Keratinocyte (primary cell): ENCODE data around the gene ARHGAP24. TPM values are rescaled to one million over a fixed set of nuclear protein-coding genes. Genes with fewer than 3 reads are reported as not detected.

Experiments used
- DNase-seq: peaks from one replicate; pipeline ENCODE4 v3.0.0-alpha.2; 2011; ENCODE audit warnings: low read depth, missing footprints, low spot score
- FAIRE-seq: peaks from 2 replicates; lab custom pipeline; 2011; peaks lifted over from hg19 to GRCh38; lab: Jason Lieb, UNC
- H2AFZ ChIP-seq: 2 replicates; pipeline ENCODE4 v1.6.0; 2012; ENCODE audit warnings: low read length, control low read depth, inconsistent platforms; ENCODE audit not compliant: control insufficient read depth
- H3K27ac ChIP-seq: 2 replicates; pipeline ENCODE4 v1.5.1; 2011; ENCODE audit warnings: low read length; ENCODE audit not compliant: control insufficient read depth, insufficient read depth
- H3K27me3 ChIP-seq: 3 replicates; pipeline ENCODE4 v1.6.0; 2011; ENCODE audit warnings: low read length; ENCODE audit not compliant: control insufficient read depth, insufficient read depth; ENCODE audit errors: extremely low read depth
- H3K36me3 ChIP-seq, 2 experiments: 2 replicates in 1 of 2; 3 replicates in 1 of 2; pipeline ENCODE4 v1.5.1; 2011; ENCODE audit warnings: low read length in 2 of 2, mild to moderate bottlenecking in 1 of 2; ENCODE audit not compliant: control insufficient read depth in 2 of 2, insufficient read depth in 2 of 2; ENCODE audit errors: extremely low read depth in 1 of 2
- H3K4me1 ChIP-seq: 3 replicates; pipeline ENCODE4 v1.5.1; 2011; ENCODE audit warnings: low read length; ENCODE audit not compliant: control insufficient read depth, insufficient read depth; ENCODE audit errors: extremely low read depth
- H3K4me2 ChIP-seq: 3 replicates; pipeline ENCODE4 v1.6.0; 2011; ENCODE audit warnings: low read depth, low read length; ENCODE audit not compliant: control insufficient read depth, insufficient read depth; ENCODE audit errors: extremely low read depth
- H3K4me3 ChIP-seq, 3 experiments: fragments of 200-600 bp in 1 of 3; sonication (generic) in 1 of 3; 2 replicates in 2 of 3; 3 replicates in 1 of 3; pipeline ENCODE4 v1.5.1; 2011 to 2016; ENCODE audit warnings: low read length in 3 of 3, mild to moderate bottlenecking in 3 of 3, control low read depth in 2 of 3, inconsistent platforms in 1 of 3, low read depth in 1 of 3, mixed read lengths in 1 of 3, mixed run types in 1 of 3, moderate library complexity in 1 of 3; ENCODE audit not compliant: control insufficient read depth in 2 of 3, insufficient read depth in 2 of 3; ENCODE audit errors: extremely low read depth in 1 of 3
- H3K79me2 ChIP-seq: 2 replicates; pipeline ENCODE4 v1.6.0; 2012; ENCODE audit warnings: low read length; ENCODE audit not compliant: control insufficient read depth, insufficient read depth
- H3K9ac ChIP-seq: 3 replicates; pipeline ENCODE4 v1.6.0; 2011; ENCODE audit warnings: low read length; ENCODE audit not compliant: control insufficient read depth, insufficient read depth; ENCODE audit errors: extremely low read depth
- H3K9me1 ChIP-seq: 3 replicates; pipeline ENCODE4 v1.6.0; 2011; ENCODE audit warnings: low read length; ENCODE audit not compliant: control insufficient read depth, insufficient read depth; ENCODE audit errors: extremely low read depth
- H3K9me3 ChIP-seq: 2 replicates; pipeline ENCODE4 v1.5.1; 2012; ENCODE audit warnings: low read depth, low read length; ENCODE audit not compliant: control insufficient read depth
- H4K20me1 ChIP-seq: 3 replicates; pipeline ENCODE4 v1.6.0; 2011; ENCODE audit warnings: low read length; ENCODE audit not compliant: control insufficient read depth, insufficient read depth; ENCODE audit errors: extremely low read depth
- EZH2 ChIP-seq: IDR thresholded peaks from one replicate; pipeline ENCODE4 v1.6.1; 2012; ENCODE audit warnings: inconsistent platforms, mild to moderate bottlenecking, low read length, moderate library complexity
- dilution Hi-C: fragments of 300-500 bp; cut with MboI; formaldehyde crosslinking; loops from one replicate; pipeline ENCODE4 v1.7.0; 2020; ENCODE audit warnings: low sequenced_read_pairs; ENCODE audit not compliant: extremely low pct_ligation_motif_present
- polyA plus RNA-seq, 5 experiments: library from polyadenylated mRNA; depleted of rRNA in 3 of 5; stranded (reverse) in 3 of 5; stranded (forward) in 1 of 5; unstranded in 1 of 5; fragments of >200 nt; gene quantifications; 1 replicate in 1 of 5; 2 replicates in 3 of 5; 3 replicates in 1 of 5; pipeline versions ENCODE4 v1.2.1 to v1.2.3, GENCODE V29; 2011 to 2012; ENCODE audit warnings: missing spikeins in 2 of 5, low read depth in 1 of 5, low replicate concordance in 1 of 5
- TF ChIP-seq, protein P1 (sequence below), 3 experiments: IDR thresholded peaks in 1 of 3; conservative IDR thresholded peaks in 1 of 3; optimal IDR thresholded peaks in 1 of 3; 2 replicates in 2 of 3; 3 replicates in 1 of 3; pipeline versions ENCODE3 to v1.5.1; 2011; ENCODE audit warnings: low read length in 3 of 3, mild to moderate bottlenecking in 3 of 3, moderate library complexity in 2 of 3, control low read depth in 1 of 3, inconsistent platforms in 1 of 3; ENCODE audit not compliant: insufficient read depth in 2 of 3; ENCODE audit errors: extremely low read depth in 1 of 3

ARHGAP24 gene
- polyA plus RNA-seq, 1 donor (not counting 4 experiments of a cell fraction or from before 2014, with no cell fraction given): 0.87 TPM

DNA sequence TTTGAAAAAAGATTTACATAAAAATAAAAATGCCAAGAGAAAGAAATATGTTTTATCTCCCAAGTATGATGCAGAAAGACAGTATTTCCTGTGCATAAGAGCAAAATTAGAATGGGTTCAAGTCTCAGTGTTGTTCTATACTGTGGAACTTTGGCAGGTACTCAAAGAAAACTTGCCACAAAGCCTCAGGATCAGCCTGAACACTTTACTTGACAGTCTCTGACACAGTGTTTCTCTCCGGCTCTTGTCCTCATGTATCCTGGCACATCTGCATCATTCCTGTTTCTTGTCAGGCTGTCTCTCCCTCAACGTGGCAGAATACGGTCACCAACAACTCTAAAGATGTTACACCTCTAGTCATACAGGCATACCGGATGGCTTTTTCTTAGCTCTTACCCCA is 273.7 kb downstream of the ARHGAP24 start:
- FAIRE-seq (no peak), DNase-seq (no peak)
- Histone ChIP-seq H2AFZ (no peak overlapping the region), H3K4me1 (peaks cover 9% of the 10 kb centered on the region), H3K9me1 (no peaks in the 10 kb centered on the region), H4K20me1 (no peaks in the 10 kb centered on the region), H3K27ac (no peak overlapping the region), H3K36me3 (no peaks in the 10 kb centered on the region), H3K4me3 (no peak overlapping the region), H3K9me3 (no peaks in the 10 kb centered on the region), H3K27me3 (no peaks in the 10 kb centered on the region), H3K4me2 (no peak overlapping the region), H3K9ac (no peak overlapping the region), H3K79me2 (no peaks in the 10 kb centered on the region)
- TF ChIP-seq EZH2: no peak
- TF ChIP-seq, protein P1, sequence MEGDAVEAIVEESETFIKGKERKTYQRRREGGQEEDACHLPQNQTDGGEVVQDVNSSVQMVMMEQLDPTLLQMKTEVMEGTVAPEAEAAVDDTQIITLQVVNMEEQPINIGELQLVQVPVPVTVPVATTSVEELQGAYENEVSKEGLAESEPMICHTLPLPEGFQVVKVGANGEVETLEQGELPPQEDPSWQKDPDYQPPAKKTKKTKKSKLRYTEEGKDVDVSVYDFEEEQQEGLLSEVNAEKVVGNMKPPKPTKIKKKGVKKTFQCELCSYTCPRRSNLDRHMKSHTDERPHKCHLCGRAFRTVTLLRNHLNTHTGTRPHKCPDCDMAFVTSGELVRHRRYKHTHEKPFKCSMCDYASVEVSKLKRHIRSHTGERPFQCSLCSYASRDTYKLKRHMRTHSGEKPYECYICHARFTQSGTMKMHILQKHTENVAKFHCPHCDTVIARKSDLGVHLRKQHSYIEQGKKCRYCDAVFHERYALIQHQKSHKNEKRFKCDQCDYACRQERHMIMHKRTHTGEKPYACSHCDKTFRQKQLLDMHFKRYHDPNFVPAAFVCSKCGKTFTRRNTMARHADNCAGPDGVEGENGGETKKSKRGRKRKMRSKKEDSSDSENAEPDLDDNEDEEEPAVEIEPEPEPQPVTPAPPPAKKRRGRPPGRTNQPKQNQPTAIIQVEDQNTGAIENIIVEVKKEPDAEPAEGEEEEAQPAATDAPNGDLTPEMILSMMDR (optimal IDR thresholded peaks at IDR 0.05 in 1 of 3, IDR thresholded peaks at IDR 0.05 in 1 of 3, conservative IDR thresholded peaks at IDR 0.05 in 1 of 3; ENCODE audit: extremely low read depth in 1 of 3, insufficient read depth in 2 of 3, low read length in 3 of 3): no peak
- dilution Hi-C loops: no loop called here

DNA sequence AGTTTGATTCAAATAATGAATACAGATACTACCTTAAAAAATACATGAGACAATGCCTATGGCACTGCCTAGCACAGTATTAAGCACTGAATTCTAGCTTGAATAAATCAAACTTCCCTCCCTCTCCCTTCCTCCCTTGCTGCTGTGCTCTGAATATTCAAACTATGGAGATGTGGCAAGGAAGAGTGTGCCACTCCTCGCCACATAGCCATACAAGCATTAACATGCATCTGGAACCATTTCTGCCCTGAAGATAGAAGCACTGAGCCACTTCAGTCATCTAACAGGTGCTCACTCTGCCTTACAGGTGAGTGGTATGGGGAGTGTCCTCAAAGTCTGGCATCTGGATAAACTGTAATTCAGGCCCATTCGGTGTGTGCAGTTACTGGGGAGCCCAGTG is 276.9 kb downstream of the ARHGAP24 start:
- H3K27me3 ChIP-seq: no peaks in the 10 kb centered on the region
- no peak for DNase-seq
- FAIRE-seq: no peak
- H4K20me1 ChIP-seq: no peaks in the 10 kb centered on the region
- H3K4me3 ChIP-seq: no peak overlapping the region
- no peak overlapping the region for H2AFZ ChIP-seq
- H3K4me1 ChIP-seq: no peaks in the 10 kb centered on the region
- no peak overlapping the region for H3K4me2 ChIP-seq
- no peaks in the 10 kb centered on the region for H3K9me3 ChIP-seq
- H3K9ac ChIP-seq: no peak overlapping the region
- TF ChIP-seq, protein P1 (optimal IDR thresholded peaks at IDR 0.05 in 1 of 3, IDR thresholded peaks at IDR 0.05 in 1 of 3, conservative IDR thresholded peaks at IDR 0.05 in 1 of 3; ENCODE audit: extremely low read depth in 1 of 3, insufficient read depth in 2 of 3, low read length in 3 of 3): no peak
- no peak for TF ChIP-seq EZH2
- no peak overlapping the region for H3K27ac ChIP-seq
- dilution Hi-C loops: no loop called here
- H3K36me3 ChIP-seq: no peaks in the 10 kb centered on the region
- no peaks in the 10 kb centered on the region for H3K9me1 ChIP-seq
- no peaks in the 10 kb centered on the region for H3K79me2 ChIP-seq
